ENCODE results near the gene PPM1H. TPM values are rescaled to one million over a fixed set of nuclear protein-coding genes. Genes with fewer than 3 reads are reported as not detected.

Gene PPM1H
- polyA plus RNA-seq, 1 donor from 2014 or later, result not detected

- Mint-ChIP-seq H3K4me1 (peaks cover 0 to 3% (median 2%) of the 10 kb centered on the region in 3 donors), H3K9me3 (peaks cover 0 to under 1% (median 0%) of the 10 kb centered on the region in 3 donors), H3K27ac (no peak overlapping the region), H3K4me3 (no peak overlapping the region), H3K27me3 (peaks cover 1% of the 10 kb centered on the region), H3K36me3 (no peaks in the 10 kb centered on the region)
Observed at GRCh38 chr12:62801796-62802195, 133.2 kb downstream of the PPM1H start.

- H3K27ac Mint-ChIP-seq, result peak overlapping the region in 1 of 3 donors; percentile 73
- H3K27me3 Mint-ChIP-seq, result peaks cover 1% of the 10 kb centered on the region
- peaks cover 0 to 3% (median 2%) of the 10 kb centered on the region in 3 donors for H3K4me1 Mint-ChIP-seq
- H3K9me3 Mint-ChIP-seq, result no peaks in the 10 kb centered on the region
- no peaks in the 10 kb centered on the region for H3K36me3 Mint-ChIP-seq
- H3K4me3 Mint-ChIP-seq, result no peak overlapping the region
Observed at GRCh38 chr12:62800707-62801400, 134.1 kb downstream of the PPM1H start.

GRCh38 chr12:62799766-62800406, 135.1 kb downstream of the PPM1H start:
- no peaks in the 10 kb centered on the region for H3K36me3 Mint-ChIP-seq
- no peak overlapping the region for H3K4me3 Mint-ChIP-seq
- peaks cover 1% of the 10 kb centered on the region for H3K27me3 Mint-ChIP-seq
- peaks cover 0 to 3% (median 2%) of the 10 kb centered on the region in 3 donors for H3K4me1 Mint-ChIP-seq
- H3K27ac Mint-ChIP-seq, result peak overlapping the region in 1 of 3 donors; percentile 43
- no peaks in the 10 kb centered on the region for H3K9me3 Mint-ChIP-seq

GRCh38 chr12:62799126-62799736, 135.7 kb downstream of the PPM1H start:
- Mint-ChIP-seq H3K4me1 (peaks cover 0 to 3% (median 2%) of the 10 kb centered on the region in 3 donors), H3K4me3 (no peak overlapping the region), H3K36me3 (no peaks in the 10 kb centered on the region), H3K9me3 (no peaks in the 10 kb centered on the region), H3K27me3 (peaks cover 3% of the 10 kb centered on the region), H3K27ac (no peak overlapping the region)

- Mint-ChIP-seq H3K27ac (no peak overlapping the region), H3K36me3 (no peaks in the 10 kb centered on the region)
Observed at GRCh38 chr12:62794218-62794583, 140.7 kb downstream of the PPM1H start.

GRCh38 chr12:62793256-62794217, 141.4 kb downstream of the PPM1H start:
- peaks cover 4% of the 10 kb centered on the region for H3K27me3 Mint-ChIP-seq
- H3K9me3 Mint-ChIP-seq, result no peaks in the 10 kb centered on the region
- H3K36me3 Mint-ChIP-seq, result no peaks in the 10 kb centered on the region
- H3K4me3 Mint-ChIP-seq, result no peak overlapping the region
- no peaks in the 10 kb centered on the region for H3K4me1 Mint-ChIP-seq
- H3K27ac Mint-ChIP-seq, result no peak overlapping the region

More at GRCh38 chr12:62794218-62794583, 140.7 kb downstream of the PPM1H start:
- peaks cover 0 to 1% (median under 1%) of the 10 kb centered on the region in 3 donors for H3K4me1 Mint-ChIP-seq
- peaks cover 4% of the 10 kb centered on the region for H3K27me3 Mint-ChIP-seq
- peak overlapping the region in 1 of 4 donors; percentile 24 for H3K4me3 Mint-ChIP-seq
- no peaks in the 10 kb centered on the region for H3K9me3 Mint-ChIP-seq

GRCh38 chr12:62792236-62792870, 142.6 kb downstream of the PPM1H start:
- H3K27ac Mint-ChIP-seq, result no peak overlapping the region
- no peaks in the 10 kb centered on the region for H3K36me3 Mint-ChIP-seq
- H3K4me1 Mint-ChIP-seq, result no peaks in the 10 kb centered on the region
- H3K27me3 Mint-ChIP-seq, result peaks cover 4% of the 10 kb centered on the region
- H3K9me3 Mint-ChIP-seq, result no peaks in the 10 kb centered on the region
- H3K4me3 Mint-ChIP-seq, result no peak overlapping the region

GRCh38 chr12:62789851-62790250, 145.1 kb downstream of the PPM1H start:
- no peak overlapping the region for H3K4me3 Mint-ChIP-seq
- no peaks in the 10 kb centered on the region for H3K9me3 Mint-ChIP-seq
- peaks cover 4% of the 10 kb centered on the region for H3K27me3 Mint-ChIP-seq
- no peak overlapping the region for H3K27ac Mint-ChIP-seq
- no peaks in the 10 kb centered on the region for H3K36me3 Mint-ChIP-seq
- H3K4me1 Mint-ChIP-seq, result no peaks in the 10 kb centered on the region

- Mint-ChIP-seq H3K36me3 (no peaks in the 10 kb centered on the region), H3K9me3 (no peaks in the 10 kb centered on the region), H3K4me1 (no peaks in the 10 kb centered on the region), H3K27ac (no peak overlapping the region), H3K4me3 (no peak overlapping the region), H3K27me3 (peaks cover 2% of the 10 kb centered on the region)
Observed at GRCh38 chr12:62787611-62788010, 147.3 kb downstream of the PPM1H start.

GRCh38 chr12:62787023-62787422, 147.9 kb downstream of the PPM1H start:
- H3K4me1 Mint-ChIP-seq, result no peaks in the 10 kb centered on the region
- H3K4me3 Mint-ChIP-seq, result no peak overlapping the region
- no peaks in the 10 kb centered on the region for H3K9me3 Mint-ChIP-seq
- H3K27me3 Mint-ChIP-seq, result peaks cover 2% of the 10 kb centered on the region
- no peaks in the 10 kb centered on the region for H3K36me3 Mint-ChIP-seq
- no peak overlapping the region for H3K27ac Mint-ChIP-seq

GRCh38 chr12:62785941-62786559, 148.9 kb downstream of the PPM1H start:
- H3K4me3 Mint-ChIP-seq, result peak overlapping the region in 1 of 4 donors; percentile 21
- no peaks in the 10 kb centered on the region for H3K4me1 Mint-ChIP-seq
- peaks cover 2% of the 10 kb centered on the region for H3K27me3 Mint-ChIP-seq
- no peaks in the 10 kb centered on the region for H3K36me3 Mint-ChIP-seq
- H3K27ac Mint-ChIP-seq, result no peak overlapping the region
- no peaks in the 10 kb centered on the region for H3K9me3 Mint-ChIP-seq

- Mint-ChIP-seq H3K27me3 (no peaks in the 10 kb centered on the region), H3K9me3 (no peaks in the 10 kb centered on the region), H3K36me3 (no peaks in the 10 kb centered on the region), H3K4me3 (no peak overlapping the region), H3K4me1 (no peaks in the 10 kb centered on the region), H3K27ac (no peak overlapping the region)
Observed at GRCh38 chr12:62784576-62784975, 150.4 kb downstream of the PPM1H start.

GRCh38 chr12:62783881-62784280, 151.1 kb downstream of the PPM1H start:
- Mint-ChIP-seq H3K36me3 (no peaks in the 10 kb centered on the region), H3K4me3 (no peak overlapping the region), H3K4me1 (no peaks in the 10 kb centered on the region), H3K27me3 (no peaks in the 10 kb centered on the region), H3K27ac (no peak overlapping the region), H3K9me3 (no peaks in the 10 kb centered on the region)
